SK-N-SH (cell line): ENCODE measurements around the gene RSKR. TPM values are rescaled to one million over a fixed set of nuclear protein-coding genes. Genes with fewer than 3 reads are reported as not detected.
A peak's percentile ranks its signal among the peaks of the same experiment; 100 is the strongest.

Experiments
- CTCF ChIA-PET: fragments of 300-600, 350-600 bp; formaldehyde crosslinking; extraction: SDS; loops from one replicate; lab custom pipeline; 2021; lab: Yijun Ruan, JAX
- POLR2A ChIA-PET: fragments of 350-600 bp; sonication (Branson Sonifier 250); formaldehyde crosslinking; extraction: SDS; loops from one replicate; lab custom pipeline; 2020; ENCODE audit warnings: antibody characterized with exemption, inconsistent platforms; lab: Yijun Ruan, JAX
- DNase-seq: peaks from one replicate; pipeline ENCODE4 v3.0.0; 2012
- H2AFZ ChIP-seq: fragments of 200-600 bp; sonication (generic); 2 replicates; pipeline ENCODE4 v1.8.1; 2016; ENCODE audit warnings: antibody characterized with exemption, mild to moderate bottlenecking, low read depth
- H3F3A ChIP-seq: fragments of 200-600 bp; sonication (generic); replicated peaks from 2 replicates; pipeline ENCODE3; 2016; ENCODE audit warnings: antibody characterized with exemption, mild to moderate bottlenecking; ENCODE audit not compliant: insufficient read depth
- H3K27ac ChIP-seq, 2 experiments: fragments of 200-500 bp in 1 of 2; fragments of 200-600 bp in 1 of 2; sonication (Bioruptor generic) in 1 of 2; sonication (generic), shearing (Covaris generic) in 1 of 2; 2 replicates each; pipeline versions ENCODE4 v1.5.1 to v1.6.1; 2014 to 2016; ENCODE audit warnings: low read depth in 2 of 2, inconsistent platforms in 1 of 2, low read length in 1 of 2, mild to moderate bottlenecking in 1 of 2, mixed read lengths in 1 of 2
- H3K27me3 ChIP-seq: fragments of 200-600 bp; sonication (generic), shearing (Covaris generic); 2 replicates; pipeline ENCODE4 v1.6.1; 2016; ENCODE audit warnings: mixed run types; ENCODE audit not compliant: insufficient read depth
- H3K36me3 ChIP-seq, 2 experiments: fragments of 200-500 bp in 1 of 2; fragments of 200-600 bp in 1 of 2; sonication (Bioruptor generic) in 1 of 2; sonication (generic) in 1 of 2; replicated peaks in 1 of 2; 2 replicates each; pipeline versions ENCODE3 to v1.5.1; 2014 to 2016; ENCODE audit warnings: low read length in 1 of 2, mild to moderate bottlenecking in 1 of 2; ENCODE audit not compliant: insufficient read depth in 2 of 2, control insufficient read depth in 1 of 2
- H3K4me1 ChIP-seq, 2 experiments: fragments of 200-500 bp in 1 of 2; fragments of 200-600 bp in 1 of 2; sonication (Bioruptor generic) in 1 of 2; sonication (generic), shearing (Covaris generic) in 1 of 2; 2 replicates each; pipeline versions ENCODE4 v1.5.1 to v1.6.1; 2014 to 2016; ENCODE audit warnings: low read depth in 1 of 2, low read length in 1 of 2, mixed run types in 1 of 2; ENCODE audit not compliant: insufficient read depth in 2 of 2, control insufficient read depth in 1 of 2
- H3K4me2 ChIP-seq: fragments of 200-600 bp; sonication (generic), shearing (Covaris generic); 2 replicates; pipeline ENCODE4 v1.6.1; 2017; ENCODE audit warnings: mixed run types
- H3K4me3 ChIP-seq, 2 experiments: fragments of 200-500 bp in 1 of 2; fragments of 200-600 bp in 1 of 2; sonication (Bioruptor generic) in 1 of 2; sonication (generic), shearing (Covaris generic) in 1 of 2; 2 replicates each; pipeline versions ENCODE4 v1.5.1 to v1.8.1; 2014 to 2016; ENCODE audit warnings: low read depth in 2 of 2, inconsistent platforms in 1 of 2, low read length in 1 of 2, mild to moderate bottlenecking in 1 of 2, mixed read lengths in 1 of 2, moderate library complexity in 1 of 2
- H3K79me2 ChIP-seq: fragments of 200-600 bp; sonication (generic); 2 replicates; pipeline ENCODE4 v1.8.1; 2017; ENCODE audit warnings: mild to moderate bottlenecking; ENCODE audit not compliant: insufficient read depth
- H3K9ac ChIP-seq: fragments of 200-600 bp; sonication (generic); 2 replicates; pipeline ENCODE4 v1.6.1; 2017; ENCODE audit warnings: mixed run types
- H3K9me2 ChIP-seq: fragments of 200-600 bp; sonication (generic); 2 replicates; pipeline ENCODE4 v1.6.1; 2017; ENCODE audit warnings: mixed run types
- H3K9me3 ChIP-seq: fragments of 200-600 bp; sonication (generic); 2 replicates; pipeline ENCODE4 v1.6.1; 2017; ENCODE audit warnings: mixed run types, mild to moderate bottlenecking, moderate library complexity
- H4K20me1 ChIP-seq: fragments of 200-600 bp; sonication (generic); 2 replicates; pipeline ENCODE4 v1.6.1; 2017; ENCODE audit warnings: mild to moderate bottlenecking, mixed run types; ENCODE audit not compliant: insufficient read depth
- CTCF ChIP-seq: fragments of 200-600 bp; sonication (generic); IDR thresholded peaks from 2 replicates; pipeline ENCODE4 v1.6.1; 2017; ENCODE audit warnings: antibody characterized with exemption, mild to moderate bottlenecking, moderate library complexity
- ELF1 ChIP-seq: IDR thresholded peaks from 2 replicates; pipeline ENCODE4 v1.4.0; 2012
- MXI1 ChIP-seq: IDR thresholded peaks from 2 replicates; pipeline ENCODE4 v1.6.1; 2012; ENCODE audit warnings: mild to moderate bottlenecking, low read depth, low read length, improper control_type of control experiment
- USF1 ChIP-seq: IDR thresholded peaks from 2 replicates; pipeline ENCODE4 v1.4.0; 2012; ENCODE audit warnings: low read depth, borderline replicate concordance
- WGBS: methylation state at CpG from one replicate; pipeline ENCODE4 v1.1.6; 2017; ENCODE audit warnings: low lambda C conversion rate; 5-methylcytosine and 5-hydroxymethylcytosine counted together
- polyA plus RNA-seq, 3 experiments: library from polyadenylated mRNA; depleted of rRNA; stranded (reverse); fragments of >200 nt; gene quantifications; 2 replicates each; pipeline ENCODE4 v1.2.3, GENCODE V29; 2012

The RSKR gene
- polyA plus RNA-seq, 1 of the 3 experiments (the other 2 are of a cell fraction), result 7.9 TPM

GRCh38 chr17:28573040-28573380 lies 41.0 kb downstream of the RSKR start:
- ChIA-PET CTCF (interaction anchor here (1.1 to 3.1 kb wide), 5 partner anchors 23 to 71 kb away, joined by 4 to 13 read pairs (median 4); partner anchors contain the start of gene BLTP2), POLR2A (no interaction called here)
- Histone ChIP-seq H3F3A (peaks cover 11% of the 10 kb centered on the region), H4K20me1 (no peaks in the 10 kb centered on the region), H3K27ac (no peak overlapping the region), H3K4me2 (no peak overlapping the region), H3K9me2 (no peaks in the 10 kb centered on the region), H3K36me3 (peaks cover 7 to 9% of the 10 kb centered on the region in 2 experiments), H3K9ac (no peak overlapping the region), H3K79me2 (peaks cover 25% of the 10 kb centered on the region), H3K9me3 (no peaks in the 10 kb centered on the region), H3K4me1 (peaks cover 4 to 38% of the 10 kb centered on the region in 2 experiments; a peak in 3 of 4 replicates), H3K27me3 (no peaks in the 10 kb centered on the region), H2AFZ (no peak overlapping the region), H3K4me3 (no peak overlapping the region)
- TF ChIP-seq CTCF (no peak), MXI1 (no peak)
- no peak for DNase-seq

- POLR2A ChIA-PET, result interaction anchor here (0.9 kb wide), 1 partner anchor 27 kb away, joined by 3 read pairs; no protein-coding TSS in a partner anchor
- peaks cover 6% of the 10 kb centered on the region for H3F3A ChIP-seq
- H3K27ac ChIP-seq, result no peak overlapping the region
- CTCF ChIA-PET, result interaction anchor here (0.7 to 3.1 kb wide), 10 partner anchors 19 to 172 kb away, joined by 3 to 13 read pairs (median 4); partner anchors contain the start of genes BLTP2 and RSKR
- 90% methylated on average over 5 of the region's 5 CpGs for WGBS
- H3K4me1 ChIP-seq, result peaks cover 4 to 38% of the 10 kb centered on the region in 2 experiments; a peak in 3 of 4 replicates
- no peaks in the 10 kb centered on the region for H3K9me2 ChIP-seq
- peaks cover 3 to 6% of the 10 kb centered on the region in 2 experiments for H3K36me3 ChIP-seq
- H3K4me3 ChIP-seq, result peak overlapping the region in 1 of 2 experiments; percentile 82; a peak in 1 of 4 replicates
- DNase-seq, result no peak
- no peaks in the 10 kb centered on the region for H3K9me3 ChIP-seq
- H2AFZ ChIP-seq, result peak overlapping the region; percentile 77; the same call in 1 of the 2 replicates
- H3K4me2 ChIP-seq, result peak overlapping the region; percentile 77
- H4K20me1 ChIP-seq, result no peaks in the 10 kb centered on the region
- H3K27me3 ChIP-seq, result no peaks in the 10 kb centered on the region
- TF ChIP-seq USF1 (no peak), ELF1 (no peak)
- TF ChIP-seq, all 33 proteins: peak for 0
- peaks cover 30% of the 10 kb centered on the region for H3K79me2 ChIP-seq
- H3K9ac ChIP-seq, result 0 out of 2 replicates have a peak overlapping the region, but pooled peaks have one; percentile 50
These were observed 41.5 kb downstream of the RSKR start for GRCh38 chr17:28572259-28573039.
